Coronary artery (tissue), 2 donors: Measurements from ENCODE around the gene ADAMTS18.

Experiments
- DNase-seq: peaks from one replicate; pipeline ENCODE4 v3.0.0-alpha.2; 2017; ENCODE audit warnings: low spot score
- H3K27ac ChIP-seq, 2 donors: fragments of 200-600 bp; sonication (generic); one replicate each; pipeline ENCODE4 v1.5.1; 2016 to 2019
- H3K4me3 ChIP-seq: fragments of 200-600 bp; sonication (generic); 2 replicates; pipeline ENCODE4 v1.5.1; 2016; ENCODE audit warnings: mild to moderate bottlenecking, moderate library complexity
- TF ChIP-seq, protein P1 (sequence below): fragments of 200-600 bp; sonication (generic); IDR thresholded peaks from one replicate; pipeline ENCODE4 v1.5.1; 2019; ENCODE audit warnings: antibody characterized with exemption

Gene ADAMTS18

DNA sequence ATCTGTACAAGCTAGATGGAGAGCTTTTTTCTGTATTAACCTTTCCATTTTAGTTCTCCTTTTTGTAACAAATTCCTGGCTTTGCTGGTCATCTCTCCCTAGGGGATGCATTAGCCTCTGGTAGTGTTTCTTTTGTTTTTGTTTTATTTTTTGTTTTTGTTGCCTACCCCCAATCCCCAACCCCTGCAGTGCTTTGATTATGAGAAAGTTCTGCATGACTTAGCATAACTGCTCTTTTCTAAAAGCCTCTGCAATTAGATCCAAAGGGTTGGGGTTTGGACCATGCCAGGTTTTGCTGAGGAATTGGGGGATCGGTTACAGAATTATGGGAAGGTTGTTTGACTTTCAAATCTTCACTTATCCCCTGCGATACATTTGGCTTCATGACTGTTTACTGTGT is 98.2 kb downstream of the ADAMTS18 start:
- TF ChIP-seq, protein P1, sequence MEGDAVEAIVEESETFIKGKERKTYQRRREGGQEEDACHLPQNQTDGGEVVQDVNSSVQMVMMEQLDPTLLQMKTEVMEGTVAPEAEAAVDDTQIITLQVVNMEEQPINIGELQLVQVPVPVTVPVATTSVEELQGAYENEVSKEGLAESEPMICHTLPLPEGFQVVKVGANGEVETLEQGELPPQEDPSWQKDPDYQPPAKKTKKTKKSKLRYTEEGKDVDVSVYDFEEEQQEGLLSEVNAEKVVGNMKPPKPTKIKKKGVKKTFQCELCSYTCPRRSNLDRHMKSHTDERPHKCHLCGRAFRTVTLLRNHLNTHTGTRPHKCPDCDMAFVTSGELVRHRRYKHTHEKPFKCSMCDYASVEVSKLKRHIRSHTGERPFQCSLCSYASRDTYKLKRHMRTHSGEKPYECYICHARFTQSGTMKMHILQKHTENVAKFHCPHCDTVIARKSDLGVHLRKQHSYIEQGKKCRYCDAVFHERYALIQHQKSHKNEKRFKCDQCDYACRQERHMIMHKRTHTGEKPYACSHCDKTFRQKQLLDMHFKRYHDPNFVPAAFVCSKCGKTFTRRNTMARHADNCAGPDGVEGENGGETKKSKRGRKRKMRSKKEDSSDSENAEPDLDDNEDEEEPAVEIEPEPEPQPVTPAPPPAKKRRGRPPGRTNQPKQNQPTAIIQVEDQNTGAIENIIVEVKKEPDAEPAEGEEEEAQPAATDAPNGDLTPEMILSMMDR, result no peak

DNA sequence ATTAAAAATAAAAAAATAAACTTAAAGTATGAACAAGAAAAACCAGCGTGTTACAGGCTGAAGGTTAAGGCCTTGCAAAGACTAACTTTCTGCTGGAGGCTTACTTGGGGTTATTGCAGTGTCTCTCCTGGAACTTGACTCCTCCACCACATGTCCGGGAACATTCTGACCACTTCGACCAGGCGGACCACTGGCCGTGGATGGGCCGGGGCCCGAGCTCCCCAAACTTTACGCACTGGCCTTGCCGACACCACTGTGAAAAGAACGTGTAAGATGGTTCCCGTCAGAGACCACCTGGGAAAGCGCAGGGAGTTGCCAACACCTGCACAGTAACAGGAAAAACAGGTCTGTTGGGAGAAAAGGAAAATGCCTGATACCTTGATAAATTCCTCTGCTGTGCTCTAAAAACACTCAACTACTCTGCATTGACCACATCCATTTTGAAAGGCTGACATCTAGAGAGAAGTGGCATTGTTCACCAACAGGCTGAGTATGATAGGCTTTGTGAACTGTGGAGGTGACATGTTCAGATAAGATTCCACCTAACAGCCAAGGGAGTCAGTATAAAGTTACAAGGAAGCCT is 99.1 kb downstream of the ADAMTS18 start:
- TF ChIP-seq, protein P1, result no peak
- no peak overlapping the region for H3K27ac ChIP-seq
- no peak for DNase-seq
- no peak overlapping the region for H3K4me3 ChIP-seq

More for the DNA sequence above, 98.2 kb downstream of the ADAMTS18 start:
- no peak for DNase-seq
- Histone ChIP-seq H3K4me3 (no peak overlapping the region), H3K27ac (no peak overlapping the region)

DNA sequence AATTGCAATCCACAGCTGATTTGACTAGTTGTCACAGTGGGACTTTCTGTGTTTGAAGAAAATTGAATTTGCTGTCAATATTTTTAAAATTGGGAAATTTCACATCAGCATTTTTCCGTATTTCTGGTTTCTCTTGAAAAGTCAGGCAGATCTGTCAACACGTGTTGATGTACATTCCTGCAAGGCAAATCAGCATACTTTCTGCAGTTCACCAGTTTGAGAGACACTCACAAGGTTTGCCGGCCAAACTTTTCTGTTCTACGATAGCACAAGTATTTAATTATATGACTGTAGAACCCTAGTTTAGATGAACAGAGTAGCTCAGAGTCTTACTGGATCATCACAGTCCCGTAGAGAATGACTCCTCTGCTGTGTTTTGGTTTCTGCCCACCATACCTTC is 102.0 kb downstream of the ADAMTS18 start:
- DNase-seq, result no peak
- Histone ChIP-seq H3K4me3 (no peak overlapping the region), H3K27ac (no peak overlapping the region)
- TF ChIP-seq, protein P1, result no peak

DNA sequence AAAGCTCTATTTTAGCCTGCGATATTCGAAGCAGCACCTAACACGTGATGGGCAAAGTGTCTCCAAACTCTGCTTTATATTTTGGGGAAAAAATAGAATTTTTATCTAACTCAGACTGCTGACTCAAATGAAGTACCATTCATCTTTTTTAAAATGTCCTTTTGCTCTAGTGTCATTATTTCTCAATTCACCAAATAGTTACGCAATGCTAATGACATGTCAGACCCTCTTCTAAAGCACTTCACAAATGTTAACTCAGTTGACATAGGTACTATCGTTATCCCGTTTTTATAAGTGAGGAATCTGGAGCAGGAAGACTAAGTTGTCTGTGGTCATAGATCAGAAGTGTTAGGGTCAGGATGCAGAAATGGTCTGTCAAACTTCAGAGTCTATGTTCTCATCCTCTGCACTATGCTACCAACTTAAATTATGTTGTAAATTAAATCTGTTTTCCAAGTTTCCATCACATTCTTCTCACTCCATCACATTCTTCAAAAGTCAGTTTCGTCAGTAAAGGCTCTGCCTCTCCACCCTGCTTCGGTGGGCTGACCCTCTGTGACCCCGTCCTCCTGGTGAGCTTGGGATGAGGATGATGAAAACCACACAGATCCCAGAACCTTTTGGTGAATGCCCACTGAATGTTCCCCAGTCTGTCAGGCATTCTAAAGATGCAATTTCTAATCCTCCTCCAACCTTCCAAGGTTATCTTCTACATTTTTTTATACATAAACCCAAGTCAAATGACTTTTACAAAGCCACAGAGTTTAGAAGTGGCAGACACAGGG is 102.8 kb downstream of the ADAMTS18 start:
- TF ChIP-seq, protein P1, result no peak
- Histone ChIP-seq H3K4me3 (no peak overlapping the region), H3K27ac (no peak overlapping the region)
- no peak for DNase-seq

DNA sequence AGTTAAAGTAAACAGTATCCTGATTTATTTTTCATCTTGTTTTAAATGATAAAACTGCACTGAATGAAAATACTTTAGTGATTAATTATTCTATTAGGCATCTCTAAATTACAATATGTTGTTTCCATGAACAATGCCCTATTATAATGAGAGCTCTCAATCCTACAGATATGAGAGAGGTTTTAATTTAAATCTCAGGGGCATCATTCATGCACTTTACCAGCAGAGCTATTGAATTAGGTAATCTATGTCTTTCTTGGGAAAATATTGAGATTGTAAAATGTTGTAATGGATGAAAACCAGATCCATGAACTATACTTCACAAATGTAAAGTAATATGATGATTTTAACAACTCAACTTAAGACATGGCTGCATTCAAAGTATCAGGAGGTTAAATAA is 103.8 kb downstream of the ADAMTS18 start:
- H3K4me3 ChIP-seq, result no peak overlapping the region
- DNase-seq, result no peak
- H3K27ac ChIP-seq, result no peak overlapping the region
- TF ChIP-seq, protein P1, result no peak

DNA sequence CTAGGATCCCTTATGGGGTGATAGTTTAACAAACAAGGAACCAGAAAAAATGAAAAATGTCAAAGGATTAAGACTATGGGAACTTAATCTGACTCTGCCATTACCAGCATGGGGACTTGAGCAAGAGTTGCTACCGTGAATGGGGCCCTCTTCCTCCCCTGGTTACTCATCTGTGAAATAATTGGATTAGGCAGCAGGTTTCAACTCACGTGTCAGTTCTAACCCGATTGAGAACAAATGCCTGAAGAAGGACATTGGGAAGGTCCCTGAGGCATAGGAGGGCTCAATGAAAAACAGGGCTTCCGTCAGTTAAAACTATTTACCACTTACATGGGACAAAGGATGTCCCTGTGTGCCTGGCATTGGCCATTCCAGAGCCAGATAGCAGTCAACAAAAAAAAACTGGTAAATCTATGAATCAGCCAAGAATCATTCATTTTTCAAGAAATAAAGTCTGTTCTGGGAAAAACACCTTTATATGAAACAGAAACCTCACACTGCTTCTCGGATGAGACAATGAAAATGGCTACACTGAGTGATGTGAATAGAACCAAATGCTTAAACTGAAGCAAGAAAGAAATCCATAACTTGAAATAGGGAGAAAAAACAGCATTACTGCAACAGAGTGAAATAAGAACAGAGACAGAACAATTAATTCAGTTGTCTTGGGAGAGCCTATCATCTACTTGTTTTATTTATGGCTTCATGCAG is 104.3 kb downstream of the ADAMTS18 start:
- H3K27ac ChIP-seq, result no peak overlapping the region
- no peak overlapping the region for H3K4me3 ChIP-seq
- no peak for DNase-seq
- TF ChIP-seq, protein P1, result no peak
